Loucy (cell line): ENCODE data around the gene CGB2.

Source experiments
- H2AFZ ChIP-seq: fragments of 200-600 bp; sonication (generic); 2 replicates; pipeline ENCODE4 v1.6.0; 2016; ENCODE audit warnings: antibody characterized with exemption, mild to moderate bottlenecking, low read length, moderate library complexity
- H3F3A ChIP-seq: fragments of 200-600 bp; 2 replicates; pipeline ENCODE4 v1.6.0; 2016; ENCODE audit warnings: antibody characterized with exemption, low read depth, mild to moderate bottlenecking
- H3K27me3 ChIP-seq: fragments of 200-600 bp; sonication (generic); 2 replicates; pipeline ENCODE4 v1.6.1; 2014; ENCODE audit warnings: low read length, mild to moderate bottlenecking; ENCODE audit not compliant: insufficient read depth, poor library complexity, severe bottlenecking
- H3K36me3 ChIP-seq: fragments of 200-600 bp; sonication (generic); 2 replicates; pipeline ENCODE4 v1.6.1; 2016; ENCODE audit warnings: low read length; ENCODE audit not compliant: insufficient read depth
- H3K4me1 ChIP-seq: fragments of 200-600 bp; sonication (generic); 2 replicates; pipeline ENCODE4 v1.5.1; 2014; ENCODE audit warnings: low read length, mild to moderate bottlenecking; ENCODE audit not compliant: insufficient read depth, poor library complexity, severe bottlenecking
- H3K4me2 ChIP-seq: fragments of 200-600 bp; sonication (generic); 2 replicates; pipeline ENCODE4 v1.6.0; 2014; ENCODE audit warnings: antibody characterized with exemption, low read length, low read depth, mild to moderate bottlenecking; ENCODE audit not compliant: poor library complexity, severe bottlenecking
- H3K4me3 ChIP-seq: fragments of 200-600 bp; sonication (generic); 2 replicates; pipeline ENCODE4 v1.5.1; 2014; ENCODE audit warnings: low read length, mild to moderate bottlenecking, mixed read lengths; ENCODE audit not compliant: poor library complexity, severe bottlenecking
- H3K79me2 ChIP-seq: fragments of 200-600 bp; sonication (generic); 2 replicates; pipeline ENCODE4 v1.6.1; 2014; ENCODE audit warnings: low read length; ENCODE audit not compliant: insufficient read depth
- H3K9ac ChIP-seq: fragments of 200-600 bp; sonication (generic); 2 replicates; pipeline ENCODE4 v1.6.0; 2014; ENCODE audit warnings: mild to moderate bottlenecking, low read depth, low read length, moderate library complexity; ENCODE audit not compliant: poor library complexity, severe bottlenecking
- H3K9me2 ChIP-seq: fragments of 200-600 bp; sonication (generic); replicated peaks from 2 replicates; pipeline ENCODE4 v1.6.1; 2016; ENCODE audit warnings: low read depth, low read length, mixed read lengths
- H3K9me3 ChIP-seq: fragments of 200-600 bp; sonication (generic); 2 replicates; pipeline ENCODE4 v1.6.1; 2014; ENCODE audit warnings: mild to moderate bottlenecking, antibody characterized with exemption, low read length, low read depth; ENCODE audit not compliant: insufficient read depth
- H4K20me1 ChIP-seq: fragments of 200-600 bp; sonication (generic); 2 replicates; pipeline ENCODE4 v1.6.0; 2014; ENCODE audit warnings: antibody characterized with exemption, low read length, mild to moderate bottlenecking; ENCODE audit not compliant: insufficient read depth, poor library complexity, severe bottlenecking
- EZH2phosphoT487 ChIP-seq: fragments of 200-600 bp; IDR thresholded peaks from 2 replicates; pipeline ENCODE4 v1.6.1; 2018; ENCODE audit warnings: antibody characterized with exemption, mild to moderate bottlenecking, moderate library complexity, borderline replicate concordance
- TF ChIP-seq, protein P1 (sequence below): fragments of 200-600 bp; sonication (generic); conservative IDR thresholded peaks from 2 replicates; pipeline ENCODE4 v1.5.1; 2014; ENCODE audit warnings: mild to moderate bottlenecking, antibody characterized with exemption, low read length

Gene CGB2

GRCh38 chr19:48999481-49000325, 32.0 kb upstream of the CGB2 start:
- H3K9me2 ChIP-seq: no peaks in the 10 kb centered on the region
- H3K27me3 ChIP-seq: no peaks in the 10 kb centered on the region
- H3K36me3 ChIP-seq: peaks cover 15% of the 10 kb centered on the region; the same call in 1 of the 2 replicates
- H3K4me1 ChIP-seq: peaks cover 7% of the 10 kb centered on the region
- TF ChIP-seq, protein P1, sequence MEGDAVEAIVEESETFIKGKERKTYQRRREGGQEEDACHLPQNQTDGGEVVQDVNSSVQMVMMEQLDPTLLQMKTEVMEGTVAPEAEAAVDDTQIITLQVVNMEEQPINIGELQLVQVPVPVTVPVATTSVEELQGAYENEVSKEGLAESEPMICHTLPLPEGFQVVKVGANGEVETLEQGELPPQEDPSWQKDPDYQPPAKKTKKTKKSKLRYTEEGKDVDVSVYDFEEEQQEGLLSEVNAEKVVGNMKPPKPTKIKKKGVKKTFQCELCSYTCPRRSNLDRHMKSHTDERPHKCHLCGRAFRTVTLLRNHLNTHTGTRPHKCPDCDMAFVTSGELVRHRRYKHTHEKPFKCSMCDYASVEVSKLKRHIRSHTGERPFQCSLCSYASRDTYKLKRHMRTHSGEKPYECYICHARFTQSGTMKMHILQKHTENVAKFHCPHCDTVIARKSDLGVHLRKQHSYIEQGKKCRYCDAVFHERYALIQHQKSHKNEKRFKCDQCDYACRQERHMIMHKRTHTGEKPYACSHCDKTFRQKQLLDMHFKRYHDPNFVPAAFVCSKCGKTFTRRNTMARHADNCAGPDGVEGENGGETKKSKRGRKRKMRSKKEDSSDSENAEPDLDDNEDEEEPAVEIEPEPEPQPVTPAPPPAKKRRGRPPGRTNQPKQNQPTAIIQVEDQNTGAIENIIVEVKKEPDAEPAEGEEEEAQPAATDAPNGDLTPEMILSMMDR: peak; percentile 76
- TF ChIP-seq EZH2phosphoT487: no peak
- no peak overlapping the region for H3K9ac ChIP-seq
- H2AFZ ChIP-seq: no peak overlapping the region
- no peak overlapping the region for H3K4me3 ChIP-seq
- H3K4me2 ChIP-seq: no peak overlapping the region
- H3K79me2 ChIP-seq: peaks cover 45% of the 10 kb centered on the region
- H3K9me3 ChIP-seq: no peaks in the 10 kb centered on the region
- no peaks in the 10 kb centered on the region for H3F3A ChIP-seq
- peaks cover 22% of the 10 kb centered on the region for H4K20me1 ChIP-seq

DNA sequence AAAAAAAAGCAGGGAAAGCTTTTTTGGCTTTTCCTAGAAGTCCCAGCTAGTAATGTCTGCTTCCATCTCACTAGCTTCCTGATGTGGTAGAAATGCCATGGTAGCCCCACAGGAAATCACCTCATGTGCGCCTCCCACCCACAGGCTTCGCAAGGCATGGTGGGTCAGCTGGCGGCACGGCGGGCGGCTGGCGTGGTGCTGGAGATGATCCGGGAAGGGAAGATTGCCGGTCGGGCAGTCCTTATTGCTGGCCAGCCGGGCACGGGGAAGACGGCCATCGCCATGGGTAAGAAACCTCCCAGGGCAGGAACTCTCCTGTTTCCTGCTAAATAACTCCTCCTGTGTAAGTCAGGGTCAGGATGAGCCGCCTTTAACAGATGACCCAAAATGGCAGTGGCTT, 27.6 kb upstream of the CGB2 start:
- Histone ChIP-seq H3K4me1 (no peaks in the 10 kb centered on the region), H3K9ac (no peak overlapping the region), H3K79me2 (peaks cover 6% of the 10 kb centered on the region; the same call in 1 of the 2 replicates), H3K4me3 (no peak overlapping the region), H2AFZ (no peak overlapping the region), H3K36me3 (peaks cover 41% of the 10 kb centered on the region; the same call in 1 of the 2 replicates), H4K20me1 (peaks cover 5% of the 10 kb centered on the region), H3K4me2 (no peak overlapping the region), H3F3A (no peaks in the 10 kb centered on the region), H3K9me2 (no peaks in the 10 kb centered on the region), H3K9me3 (no peaks in the 10 kb centered on the region), H3K27me3 (no peaks in the 10 kb centered on the region)
- TF ChIP-seq, protein P1: no peak
- TF ChIP-seq EZH2phosphoT487: no peak

GRCh38 chr19:49004964-49005614, 26.6 kb upstream of the CGB2 start:
- Histone ChIP-seq H3K36me3 (peaks cover 46% of the 10 kb centered on the region; the same call in 1 of the 2 replicates), H3K9me2 (no peaks in the 10 kb centered on the region), H3K79me2 (no peaks in the 10 kb centered on the region), H3K9ac (no peak overlapping the region), H3K9me3 (no peaks in the 10 kb centered on the region), H3K4me1 (no peaks in the 10 kb centered on the region), H3K4me3 (no peak overlapping the region), H4K20me1 (peaks cover under 1% of the 10 kb centered on the region), H3F3A (no peaks in the 10 kb centered on the region), H3K4me2 (no peak overlapping the region), H2AFZ (no peak overlapping the region), H3K27me3 (no peaks in the 10 kb centered on the region)
- TF ChIP-seq, protein P1: no peak
- TF ChIP-seq EZH2phosphoT487: no peak
